ENCODE data around the gene SORCS2.

SORCS2 gene

DNA sequence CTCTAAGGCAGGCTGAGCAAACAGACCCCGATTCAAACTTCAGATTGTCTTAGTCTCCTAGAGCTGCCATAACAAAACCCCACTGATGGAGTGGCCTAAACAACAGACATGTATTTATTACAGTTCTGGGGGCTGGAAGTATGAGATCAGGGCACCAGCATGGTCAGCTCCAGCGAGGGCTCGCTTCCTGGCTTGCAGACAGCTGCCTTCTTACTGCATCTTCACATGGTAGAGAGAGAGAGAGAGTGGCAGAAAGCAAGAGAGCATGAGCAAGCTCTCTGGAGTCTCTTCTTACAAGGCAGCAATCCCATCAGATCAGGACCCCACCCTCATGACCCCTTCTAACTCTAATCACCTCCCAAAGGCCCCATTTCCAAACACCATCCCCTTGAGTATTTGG lies 22.3 kb upstream of the SORCS2 start:
- Histone ChIP-seq H3K9me3 (ENCODE audit: control insufficient read depth, insufficient read depth, low read length) (no peaks in the 10 kb centered on the region), H3F3A (ENCODE audit: control insufficient read depth, insufficient read depth) (no peaks in the 10 kb centered on the region), H3K4me3 (ENCODE audit: low read length) (no peak overlapping the region), H3K4me2 (ENCODE audit: low read length) (no peak overlapping the region), H3K27ac (ENCODE audit: low read depth, low read length) (no peak overlapping the region), H3K27me3 (ENCODE audit: control insufficient read depth, low read length) (peaks cover 3% of the 10 kb centered on the region; the same call in 1 of the 2 replicates), H3K9me2 (replicated peaks; ENCODE audit: control insufficient read depth, low read length) (no peaks in the 10 kb centered on the region), H3K79me2 (ENCODE audit: control insufficient read depth, low read length) (no peaks in the 10 kb centered on the region), H3K36me3 (ENCODE audit: control insufficient read depth, low read length) (no peaks in the 10 kb centered on the region), H4K20me1 (ENCODE audit: control insufficient read depth, insufficient read depth, low read depth, low read length) (no peaks in the 10 kb centered on the region), H3K4me1 (ENCODE audit: control insufficient read depth, low read length) (peaks cover 18% of the 10 kb centered on the region)
- TF ChIP-seq EZH2phosphoT487 (IDR thresholded peaks at IDR 0.05; ENCODE audit: borderline replicate concordance, low read length) = no peak

DNA sequence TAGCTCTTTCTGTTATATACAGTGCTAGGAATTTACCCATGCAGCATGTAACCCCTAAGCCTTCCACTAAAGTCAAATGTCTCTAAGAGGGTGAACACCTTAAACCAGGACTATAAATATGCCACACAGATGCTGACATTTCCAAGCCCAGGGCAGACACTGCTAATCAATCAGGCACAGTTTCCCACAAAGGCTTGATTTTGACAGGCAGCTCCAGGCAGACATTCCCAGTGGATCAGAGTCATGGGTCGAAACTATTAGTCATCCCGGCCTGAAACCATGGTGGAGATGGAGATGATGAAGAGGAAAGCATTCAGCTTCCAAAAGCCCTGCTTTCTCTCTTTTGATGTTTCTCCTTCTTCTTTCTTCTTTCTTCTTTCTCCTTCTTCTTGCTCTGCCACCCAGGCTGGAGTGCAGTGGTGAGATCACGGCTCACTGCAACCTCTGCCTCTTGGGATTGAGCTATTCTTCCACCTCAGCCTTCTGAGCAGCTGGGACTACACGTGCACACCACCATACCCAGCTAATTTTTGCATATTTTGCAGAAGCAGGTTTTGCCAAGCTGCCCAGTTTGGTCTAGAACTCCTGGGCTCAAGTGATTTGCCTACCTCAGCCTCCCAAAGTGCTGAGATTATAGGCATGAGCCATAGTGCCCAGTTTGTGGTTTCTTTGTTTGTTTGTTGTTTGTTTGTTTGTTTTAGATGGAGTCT lies 21.0 kb upstream of the SORCS2 start:
- Histone ChIP-seq H3K9me3 (ENCODE audit: control insufficient read depth, insufficient read depth, low read length) (no peaks in the 10 kb centered on the region), H3K4me2 (ENCODE audit: low read length) (no peak overlapping the region), H4K20me1 (ENCODE audit: control insufficient read depth, insufficient read depth, low read depth, low read length) (no peaks in the 10 kb centered on the region), H3F3A (ENCODE audit: control insufficient read depth, insufficient read depth) (no peaks in the 10 kb centered on the region), H3K4me1 (ENCODE audit: control insufficient read depth, low read length) (peaks cover 18% of the 10 kb centered on the region), H3K27me3 (ENCODE audit: control insufficient read depth, low read length) (peaks cover 3% of the 10 kb centered on the region; the same call in 1 of the 2 replicates), H3K9me2 (replicated peaks; ENCODE audit: control insufficient read depth, low read length) (no peaks in the 10 kb centered on the region), H3K36me3 (ENCODE audit: control insufficient read depth, low read length) (no peaks in the 10 kb centered on the region), H3K4me3 (ENCODE audit: low read length) (no peak overlapping the region), H3K27ac (ENCODE audit: low read depth, low read length) (no peak overlapping the region), H3K79me2 (ENCODE audit: control insufficient read depth, low read length) (no peaks in the 10 kb centered on the region)
- TF ChIP-seq EZH2phosphoT487 (IDR thresholded peaks at IDR 0.05; ENCODE audit: borderline replicate concordance, low read length) = no peak
- TF ChIP-seq, protein P1, sequence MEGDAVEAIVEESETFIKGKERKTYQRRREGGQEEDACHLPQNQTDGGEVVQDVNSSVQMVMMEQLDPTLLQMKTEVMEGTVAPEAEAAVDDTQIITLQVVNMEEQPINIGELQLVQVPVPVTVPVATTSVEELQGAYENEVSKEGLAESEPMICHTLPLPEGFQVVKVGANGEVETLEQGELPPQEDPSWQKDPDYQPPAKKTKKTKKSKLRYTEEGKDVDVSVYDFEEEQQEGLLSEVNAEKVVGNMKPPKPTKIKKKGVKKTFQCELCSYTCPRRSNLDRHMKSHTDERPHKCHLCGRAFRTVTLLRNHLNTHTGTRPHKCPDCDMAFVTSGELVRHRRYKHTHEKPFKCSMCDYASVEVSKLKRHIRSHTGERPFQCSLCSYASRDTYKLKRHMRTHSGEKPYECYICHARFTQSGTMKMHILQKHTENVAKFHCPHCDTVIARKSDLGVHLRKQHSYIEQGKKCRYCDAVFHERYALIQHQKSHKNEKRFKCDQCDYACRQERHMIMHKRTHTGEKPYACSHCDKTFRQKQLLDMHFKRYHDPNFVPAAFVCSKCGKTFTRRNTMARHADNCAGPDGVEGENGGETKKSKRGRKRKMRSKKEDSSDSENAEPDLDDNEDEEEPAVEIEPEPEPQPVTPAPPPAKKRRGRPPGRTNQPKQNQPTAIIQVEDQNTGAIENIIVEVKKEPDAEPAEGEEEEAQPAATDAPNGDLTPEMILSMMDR (IDR thresholded peaks at IDR 0.05; ENCODE audit: low read depth, low read length, poor library complexity, severe bottlenecking) = no peak

DNA sequence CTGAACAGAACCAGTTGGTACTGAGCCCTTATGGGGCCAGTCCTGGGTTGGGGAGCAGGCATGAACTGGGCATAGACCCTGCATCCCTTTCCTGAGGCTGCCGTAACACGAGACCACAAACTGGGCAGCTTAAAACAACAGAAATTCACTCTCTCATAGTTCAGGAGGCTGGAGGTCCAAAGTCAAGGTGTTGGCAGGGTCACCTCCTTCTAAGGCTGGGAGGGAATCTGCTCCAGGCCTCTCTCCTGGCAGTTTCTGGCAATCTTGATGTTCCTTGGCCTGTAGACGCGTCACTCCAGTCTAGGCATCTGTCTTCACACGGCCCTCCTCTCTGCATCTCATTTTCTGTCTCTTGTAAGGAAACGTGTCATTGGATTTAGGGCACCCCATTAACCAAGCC lies 19.8 kb upstream of the SORCS2 start:
- Histone ChIP-seq H3K9me3 (ENCODE audit: control insufficient read depth, insufficient read depth, low read length) (no peaks in the 10 kb centered on the region), H3K4me1 (ENCODE audit: control insufficient read depth, low read length) (peaks cover 18% of the 10 kb centered on the region), H3K27me3 (ENCODE audit: control insufficient read depth, low read length) (peaks cover 3% of the 10 kb centered on the region; the same call in 1 of the 2 replicates), H3K4me2 (ENCODE audit: low read length) (no peak overlapping the region), H3K4me3 (ENCODE audit: low read length) (no peak overlapping the region), H4K20me1 (ENCODE audit: control insufficient read depth, insufficient read depth, low read depth, low read length) (no peaks in the 10 kb centered on the region), H3K79me2 (ENCODE audit: control insufficient read depth, low read length) (no peaks in the 10 kb centered on the region), H3K27ac (ENCODE audit: low read depth, low read length) (no peak overlapping the region), H3K9me2 (replicated peaks; ENCODE audit: control insufficient read depth, low read length) (no peaks in the 10 kb centered on the region), H3K36me3 (ENCODE audit: control insufficient read depth, low read length) (no peaks in the 10 kb centered on the region), H3F3A (ENCODE audit: control insufficient read depth, insufficient read depth) (no peaks in the 10 kb centered on the region)
- TF ChIP-seq, protein P1 (IDR thresholded peaks at IDR 0.05; ENCODE audit: low read depth, low read length, poor library complexity, severe bottlenecking) = no peak
- TF ChIP-seq EZH2phosphoT487 (IDR thresholded peaks at IDR 0.05; ENCODE audit: borderline replicate concordance, low read length) = no peak

DNA sequence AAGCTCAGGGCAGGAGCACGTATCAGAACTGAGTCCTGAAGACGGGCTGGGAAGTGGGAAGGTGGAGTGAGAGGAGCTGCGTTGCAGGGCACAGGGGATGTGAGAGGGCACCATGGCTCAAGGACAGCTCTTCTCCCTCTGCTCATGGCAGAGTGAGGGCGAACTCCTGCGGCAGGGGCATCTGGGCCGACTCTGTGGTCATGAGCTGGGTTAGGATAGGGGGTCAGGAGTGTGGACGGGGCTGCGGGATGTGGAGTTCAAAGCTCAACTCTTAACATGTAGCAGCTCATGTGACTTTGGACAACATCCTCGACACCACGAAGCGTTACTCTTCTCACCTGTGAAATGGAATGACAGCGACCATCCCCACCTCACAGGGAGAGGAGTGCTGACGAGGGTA lies 19.4 kb upstream of the SORCS2 start:
- Histone ChIP-seq H3K27me3 (ENCODE audit: control insufficient read depth, low read length) (peaks cover 3% of the 10 kb centered on the region; the same call in 1 of the 2 replicates), H3K4me1 (ENCODE audit: control insufficient read depth, low read length) (peaks cover 18% of the 10 kb centered on the region), H3K4me2 (ENCODE audit: low read length) (no peak overlapping the region), H3F3A (ENCODE audit: control insufficient read depth, insufficient read depth) (no peaks in the 10 kb centered on the region), H3K9me2 (replicated peaks; ENCODE audit: control insufficient read depth, low read length) (no peaks in the 10 kb centered on the region), H3K36me3 (ENCODE audit: control insufficient read depth, low read length) (no peaks in the 10 kb centered on the region), H3K79me2 (ENCODE audit: control insufficient read depth, low read length) (no peaks in the 10 kb centered on the region), H3K27ac (ENCODE audit: low read depth, low read length) (no peak overlapping the region), H4K20me1 (ENCODE audit: control insufficient read depth, insufficient read depth, low read depth, low read length) (no peaks in the 10 kb centered on the region), H3K9me3 (ENCODE audit: control insufficient read depth, insufficient read depth, low read length) (no peaks in the 10 kb centered on the region), H3K4me3 (ENCODE audit: low read length) (no peak overlapping the region)
- TF ChIP-seq EZH2phosphoT487 (IDR thresholded peaks at IDR 0.05; ENCODE audit: borderline replicate concordance, low read length) = no peak
- TF ChIP-seq, protein P1 (IDR thresholded peaks at IDR 0.05; ENCODE audit: low read depth, low read length, poor library complexity, severe bottlenecking) = no peak

All from DOHH2 (cell line).